ENCODE data around the gene HNF1A. TPM values are rescaled to one million over a fixed set of nuclear protein-coding genes. Genes with fewer than 3 reads are reported as not detected.
A peak's percentile ranks its signal among the peaks of the same experiment; 100 is the strongest.

Gene HNF1A
- total RNA-seq, 2 donors from 2014 or later, result 18.0 to 24.7 TPM

GRCh38 chr12:121013715-121014114 lies 35.4 kb downstream of the HNF1A start:
- Histone ChIP-seq H3K27me3 (no peaks in the 10 kb centered on the region), H3K9ac (ENCODE audit: low read depth in 2 of 2, low read length in 2 of 2) (no peak overlapping the region), H3K36me3 (peaks cover 6% of the 10 kb centered on the region), H3K9me3 (no peaks in the 10 kb centered on the region), H3K4me3 (no peak overlapping the region), H3K4me1 (no peaks in the 10 kb centered on the region), H3K27ac (no peak overlapping the region)
- DNase-seq, result no peak
- intact Hi-C loops (cut with DNase I), result no loop called here
- TF ChIP-seq CTCF (IDR thresholded peaks at IDR 0.05), result no peak

GRCh38 chr12:121015825-121016766 lies 37.8 kb downstream of the HNF1A start, which contains the start of gene C12orf43:
TSS of gene C12orf43 (minus strand) at chr12:121016487. CDS start at chr12:121016474, 13 bp downstream.
- Histone ChIP-seq H3K4me1 (no peaks in the 10 kb centered on the region), H3K9me3 (no peaks in the 10 kb centered on the region), H3K36me3 (no peaks in the 10 kb centered on the region), H3K27ac (no peak within 1 kb of the TSS), H3K9ac (ENCODE audit: low read depth in 2 of 2, low read length in 2 of 2) (peak within 1 kb of the TSS; percentile 70 to 83), H3K27me3 (no peaks in the 10 kb centered on the region), H3K4me3 (peak within 1 kb of the TSS; percentile 60)
- no peak for TF ChIP-seq CTCF (IDR thresholded peaks at IDR 0.05)
- intact Hi-C loops (cut with DNase I), result no loop called here
- DNase-seq, result peak; percentile 96

GRCh38 chr12:121017966-121018491 lies 39.7 kb downstream of the HNF1A start:
- no peak for TF ChIP-seq CTCF (IDR thresholded peaks at IDR 0.05)
- Histone ChIP-seq H3K9me3 (no peaks in the 10 kb centered on the region), H3K4me1 (no peaks in the 10 kb centered on the region), H3K27ac (no peak overlapping the region), H3K36me3 (no peaks in the 10 kb centered on the region), H3K27me3 (no peaks in the 10 kb centered on the region), H3K9ac (ENCODE audit: low read depth in 2 of 2, low read length in 2 of 2) (no peak overlapping the region), H3K4me3 (no peak overlapping the region)
- DNase-seq, result no peak
- intact Hi-C loops (cut with DNase I), result no loop called here

GRCh38 chr12:121018860-121019617 lies 40.7 kb downstream of the HNF1A start:
- no peak overlapping the region for H3K9ac ChIP-seq (ENCODE audit: low read depth in 2 of 2, low read length in 2 of 2)
- H3K4me1 ChIP-seq, result no peaks in the 10 kb centered on the region
- no peak overlapping the region for H3K27ac ChIP-seq
- H3K4me3 ChIP-seq, result no peak overlapping the region
- intact Hi-C loops (cut with DNase I), result no loop called here
- DNase-seq, result no peak
- no peaks in the 10 kb centered on the region for H3K9me3 ChIP-seq
- no peaks in the 10 kb centered on the region for H3K27me3 ChIP-seq
- TF ChIP-seq CTCF (IDR thresholded peaks at IDR 0.05), result no peak
- H3K36me3 ChIP-seq, result no peaks in the 10 kb centered on the region

- Histone ChIP-seq H3K27ac (no peak overlapping the region), H3K4me3 (no peak overlapping the region), H3K36me3 (no peaks in the 10 kb centered on the region), H3K9ac (ENCODE audit: low read depth in 2 of 2, low read length in 2 of 2) (no peak overlapping the region), H3K4me1 (no peaks in the 10 kb centered on the region), H3K9me3 (no peaks in the 10 kb centered on the region), H3K27me3 (no peaks in the 10 kb centered on the region)
- intact Hi-C loops (cut with DNase I), result no loop called here
- DNase-seq, result no peak
- no peak for TF ChIP-seq CTCF (IDR thresholded peaks at IDR 0.05)
Measured at GRCh38 chr12:121021754-121022153, 43.4 kb downstream of the HNF1A start.
